BLaER1 treated with 17β-estradiol and CSF1 and Interleukin-3, amounts not matched to agents 10 nM and 100 nM (cell line): ENCODE measurements around the gene SEMA3C.

ENCODE experiments used
- H3K27ac ChIP-seq, 11 experiments: shearing (Covaris generic); formaldehyde crosslinking; 2 replicates each; pipeline ENCODE4 v1.8.1; 2022
- H3K27me3 ChIP-seq, 11 experiments: shearing (Covaris generic); formaldehyde crosslinking; 2 replicates each; pipeline ENCODE4 v1.8.1; 2022
- H3K36me3 ChIP-seq, 11 experiments: shearing (Covaris generic); formaldehyde crosslinking; 2 replicates each; pipeline ENCODE4 v1.8.1; 2022
- H3K4me1 ChIP-seq, 10 experiments: shearing (Covaris generic); formaldehyde crosslinking; 2 replicates each; pipeline ENCODE4 v1.8.1; 2022
- H3K4me2 ChIP-seq, 11 experiments: shearing (Covaris generic); formaldehyde crosslinking; 2 replicates each; pipeline ENCODE4 v1.8.1; 2022
- H3K4me3 ChIP-seq, 10 experiments: shearing (Covaris generic); formaldehyde crosslinking; 2 replicates each; pipeline ENCODE4 v1.8.1; 2022
- H3K9ac ChIP-seq, 11 experiments: shearing (Covaris generic); formaldehyde crosslinking; 2 replicates each; pipeline ENCODE4 v1.8.1; 2022
- H3K9me3 ChIP-seq, 11 experiments: shearing (Covaris generic); formaldehyde crosslinking; replicated peaks in 1 of 11; 2 replicates each; pipeline ENCODE4 v1.8.1; 2022
- H4K20me1 ChIP-seq, 11 experiments: shearing (Covaris generic); formaldehyde crosslinking; 2 replicates each; pipeline ENCODE4 v1.8.1; 2022
- Cebpa-rat ChIP-seq, 11 experiments: shearing (Covaris generic); IDR thresholded peaks; 2 replicates each; pipeline ENCODE4 v1.8.1; 2022

The SEMA3C gene

DNA sequence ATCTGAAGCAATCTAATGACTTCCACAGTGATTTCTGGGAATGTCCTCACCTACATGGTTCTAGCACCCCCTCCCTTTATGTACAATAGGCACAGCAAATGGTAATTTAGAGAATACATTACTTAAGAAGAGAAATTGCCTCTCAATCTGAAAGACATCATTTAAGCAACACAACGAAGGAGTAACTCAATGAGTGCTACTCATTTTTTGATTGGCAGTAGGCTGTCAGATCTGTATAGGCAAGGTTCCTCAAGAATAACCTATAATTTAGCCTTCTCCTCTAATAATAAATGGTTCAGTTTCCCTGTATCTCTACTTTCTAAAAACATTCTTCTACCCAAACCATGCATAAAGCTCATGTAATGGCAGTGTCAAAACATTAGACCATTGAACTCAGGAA, 30.6 kb upstream of the SEMA3C start:
- Histone ChIP-seq H3K9ac (no peak overlapping the region), H3K27ac (no peak overlapping the region), H3K4me2 (no peak overlapping the region), H4K20me1 (no peaks in the 10 kb centered on the region), H3K36me3 (no peaks in the 10 kb centered on the region), H3K4me3 (no peak overlapping the region), H3K9me3 (no peaks in the 10 kb centered on the region), H3K27me3 (no peaks in the 10 kb centered on the region), H3K4me1 (no peaks in the 10 kb centered on the region)
- TF ChIP-seq Cebpa-rat (IDR thresholded peaks at IDR 0.05): no peak

- Histone ChIP-seq H3K4me1 (peaks cover 7 to 18% (median 10%) of the 10 kb centered on the region in 10 experiments; a peak in 18 of 20 replicates), H3K27me3 (no peaks in the 10 kb centered on the region), H3K4me3 (no peak overlapping the region), H3K9me3 (no peaks in the 10 kb centered on the region), H4K20me1 (no peaks in the 10 kb centered on the region), H3K4me2 (no peak overlapping the region), H3K9ac (no peak overlapping the region), H3K27ac (no peak overlapping the region), H3K36me3 (no peaks in the 10 kb centered on the region)
- TF ChIP-seq Cebpa-rat (IDR thresholded peaks at IDR 0.05): no peak
Measured at GRCh38 chr7:80946858-80947257, 28.0 kb upstream of the SEMA3C start.

DNA sequence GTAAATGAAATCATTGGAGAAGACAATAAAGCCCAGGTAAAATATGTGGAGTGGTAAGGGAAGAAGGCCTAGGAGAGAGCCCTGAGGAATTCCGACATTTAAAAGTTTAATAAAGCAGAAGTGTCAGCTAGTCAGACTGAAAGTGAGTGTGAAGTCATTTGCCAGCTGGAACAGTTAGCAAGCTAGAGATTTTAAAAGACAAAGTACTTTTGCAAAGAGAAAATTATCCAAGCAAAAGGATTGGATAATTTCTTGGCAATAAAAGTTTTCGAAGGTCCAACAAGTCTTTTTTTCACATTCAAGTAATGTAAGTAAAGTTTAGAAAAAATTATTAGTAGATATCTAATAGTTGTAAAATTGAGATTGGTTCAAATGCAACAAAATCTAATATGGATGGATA, 27.1 kb upstream of the SEMA3C start:
- Histone ChIP-seq H3K27ac (no peak overlapping the region), H3K4me1 (peaks cover 7 to 27% (median 12%) of the 10 kb centered on the region in 10 experiments; a peak in 18 of 20 replicates), H3K4me3 (no peak overlapping the region), H3K36me3 (no peaks in the 10 kb centered on the region), H3K27me3 (no peaks in the 10 kb centered on the region), H3K4me2 (no peak overlapping the region), H3K9ac (no peak overlapping the region), H3K9me3 (no peaks in the 10 kb centered on the region), H4K20me1 (no peaks in the 10 kb centered on the region)
- no peak for TF ChIP-seq Cebpa-rat (IDR thresholded peaks at IDR 0.05)

- Histone ChIP-seq H3K9me3 (no peaks in the 10 kb centered on the region), H3K4me1 (peaks cover 7 to 31% (median 12%) of the 10 kb centered on the region in 10 experiments; a peak in 18 of 20 replicates), H3K27ac (no peak overlapping the region), H3K4me3 (no peak overlapping the region), H3K36me3 (no peaks in the 10 kb centered on the region), H4K20me1 (no peaks in the 10 kb centered on the region), H3K9ac (no peak overlapping the region), H3K4me2 (no peak overlapping the region), H3K27me3 (no peaks in the 10 kb centered on the region)
- TF ChIP-seq Cebpa-rat (IDR thresholded peaks at IDR 0.05): no peak
Measured at GRCh38 chr7:80943342-80943741, 24.5 kb upstream of the SEMA3C start.

GRCh38 chr7:80942261-80943041, 23.6 kb upstream of the SEMA3C start:
- TF ChIP-seq Cebpa-rat (IDR thresholded peaks at IDR 0.05): 0 out of 22 replicates have a peak, but pooled peaks of 1 of the 11 experiments have one; percentile 21
- H3K27ac ChIP-seq: peak overlapping the region in 1 of 11 experiments; percentile 17; a peak in 1 of 22 replicates
- H3K4me2 ChIP-seq: peak overlapping the region in 10 of 11 experiments; percentile 3 to 65 (median 40); a peak in 17 of 22 replicates
- H3K27me3 ChIP-seq: no peaks in the 10 kb centered on the region
- no peaks in the 10 kb centered on the region for H3K9me3 ChIP-seq
- peaks cover 7 to 31% (median 12%) of the 10 kb centered on the region in 10 experiments; a peak in 18 of 20 replicates for H3K4me1 ChIP-seq
- no peak overlapping the region for H3K4me3 ChIP-seq
- no peaks in the 10 kb centered on the region for H4K20me1 ChIP-seq
- no peak overlapping the region for H3K9ac ChIP-seq
- no peaks in the 10 kb centered on the region for H3K36me3 ChIP-seq

DNA sequence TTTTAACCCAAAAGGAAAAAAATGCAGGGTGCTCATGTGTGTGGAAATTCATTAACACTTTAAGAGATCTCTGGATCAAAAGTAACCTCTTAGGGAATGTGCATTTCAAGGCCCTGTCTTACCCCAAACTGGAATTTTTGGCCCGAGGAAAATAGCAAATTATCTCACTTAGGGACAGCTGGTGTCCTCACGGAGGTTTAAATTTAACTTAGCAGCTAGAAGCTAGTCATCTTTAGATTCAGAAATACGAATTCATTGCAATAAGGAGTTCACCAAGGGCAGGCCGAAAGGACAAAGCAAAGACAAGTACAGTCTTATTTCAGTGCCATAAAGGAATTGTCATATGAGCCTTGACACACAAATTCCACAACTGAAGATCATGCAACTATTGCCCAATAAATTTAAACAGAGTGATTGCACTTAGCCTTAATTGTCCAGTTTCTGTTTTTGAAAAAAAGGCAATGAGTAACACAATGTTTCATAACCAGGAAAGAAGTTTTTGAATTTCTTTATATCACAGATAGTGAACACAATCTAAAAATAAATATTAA, 22.4 kb upstream of the SEMA3C start:
- no peak overlapping the region for H3K9ac ChIP-seq
- H3K36me3 ChIP-seq: no peaks in the 10 kb centered on the region
- peak overlapping the region in 2 of 11 experiments; percentile 48 to 60; a peak in 5 of 22 replicates for H3K4me2 ChIP-seq
- H3K27ac ChIP-seq: no peak overlapping the region
- H3K9me3 ChIP-seq: no peaks in the 10 kb centered on the region
- TF ChIP-seq Cebpa-rat (IDR thresholded peaks at IDR 0.05): 0 out of 22 replicates have a peak, but pooled peaks of 1 of the 11 experiments have one; percentile 15
- H3K4me3 ChIP-seq: no peak overlapping the region
- H3K27me3 ChIP-seq: no peaks in the 10 kb centered on the region
- no peaks in the 10 kb centered on the region for H4K20me1 ChIP-seq
- peaks cover 7 to 31% (median 12%) of the 10 kb centered on the region in 10 experiments; a peak in 18 of 20 replicates for H3K4me1 ChIP-seq

DNA sequence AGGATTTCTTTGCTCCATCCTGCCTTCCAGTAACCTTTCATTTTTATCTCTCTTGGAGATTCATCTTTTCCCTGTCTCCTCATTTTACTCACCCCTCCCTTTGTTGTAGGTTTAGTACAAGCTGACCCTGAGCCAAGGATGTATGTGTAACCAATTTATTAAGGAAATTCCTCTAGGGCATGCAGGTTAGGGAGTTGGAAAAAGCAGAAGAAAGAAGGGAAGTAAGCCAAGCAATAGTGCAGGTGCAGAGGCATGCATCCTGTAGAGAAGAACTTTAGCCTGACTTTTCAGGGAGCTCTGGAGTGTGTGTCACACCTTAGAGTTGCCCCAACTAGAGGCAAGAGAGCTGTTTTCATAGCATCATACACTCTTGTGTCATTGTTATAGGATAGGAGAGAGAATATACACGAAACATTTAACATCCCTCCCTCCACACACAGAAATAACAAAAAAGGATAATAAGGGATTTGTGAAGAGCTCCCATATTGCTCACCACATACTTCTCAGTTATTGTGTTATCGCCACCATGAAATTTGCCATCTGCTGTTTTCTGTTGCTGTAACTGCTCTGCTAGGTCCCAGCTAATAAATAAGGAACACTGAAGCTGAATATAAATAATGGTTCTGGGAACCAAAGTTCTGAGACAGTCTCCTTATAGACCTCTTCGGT, 21.8 kb upstream of the SEMA3C start:
- no peak overlapping the region for H3K27ac ChIP-seq
- no peaks in the 10 kb centered on the region for H3K9me3 ChIP-seq

GRCh38 chr7:80937336-80937735, 18.5 kb upstream of the SEMA3C start:
- Histone ChIP-seq H3K4me2 (no peak overlapping the region), H4K20me1 (no peaks in the 10 kb centered on the region), H3K36me3 (no peaks in the 10 kb centered on the region), H3K9ac (no peak overlapping the region), H3K27ac (no peak overlapping the region), H3K27me3 (no peaks in the 10 kb centered on the region), H3K4me1 (peaks cover 5 to 33% (median 13%) of the 10 kb centered on the region in 10 experiments; a peak in 18 of 20 replicates), H3K4me3 (no peak overlapping the region), H3K9me3 (no peaks in the 10 kb centered on the region)
- no peak for TF ChIP-seq Cebpa-rat (IDR thresholded peaks at IDR 0.05)

More for the DNA sequence above, 21.8 kb upstream of the SEMA3C start:
- Histone ChIP-seq H4K20me1 (no peaks in the 10 kb centered on the region), H3K36me3 (no peaks in the 10 kb centered on the region), H3K4me3 (no peak overlapping the region), H3K9ac (no peak overlapping the region), H3K4me2 (no peak overlapping the region; a peak in 1 of 22 replicates), H3K4me1 (peaks cover 7 to 31% (median 12%) of the 10 kb centered on the region in 10 experiments; a peak in 18 of 20 replicates), H3K27me3 (no peaks in the 10 kb centered on the region)
- no peak for TF ChIP-seq Cebpa-rat (IDR thresholded peaks at IDR 0.05)
